ENCODE measurements around the gene OR13C5.
"Not testable (repeated sequence)": the region's sequence is repeated elsewhere in the genome, so short reads cannot be mapped to it uniquely, and the experiment has no call there.

Gene OR13C5

GRCh38 chr9:104599313-104599712, at the start of gene OR13C5:
TSS of gene OR13C5 (minus strand) at chr9:104599413. CDS start at chr9:104599413, 0 bp downstream.
- not testable (repeated sequence) for DNase-seq (ENCODE audit: low read depth in 2 of 2, low spot score in 1 of 2)

GRCh38 chr9:104635456-104635855, 36.2 kb upstream of the OR13C5 start:
- DNase-seq (ENCODE audit: low read depth in 2 of 2, low spot score in 1 of 2) = no peak

- no peak for DNase-seq (ENCODE audit: low read depth in 2 of 2, low spot score in 1 of 2)
These were observed 34.8 kb upstream of the OR13C5 start for GRCh38 chr9:104633976-104634520.

- not testable (repeated sequence) for DNase-seq (ENCODE audit: low read depth in 2 of 2, low spot score in 1 of 2)
These were observed 26.8 kb upstream of the OR13C5 start for GRCh38 chr9:104625964-104626363.

DNA sequence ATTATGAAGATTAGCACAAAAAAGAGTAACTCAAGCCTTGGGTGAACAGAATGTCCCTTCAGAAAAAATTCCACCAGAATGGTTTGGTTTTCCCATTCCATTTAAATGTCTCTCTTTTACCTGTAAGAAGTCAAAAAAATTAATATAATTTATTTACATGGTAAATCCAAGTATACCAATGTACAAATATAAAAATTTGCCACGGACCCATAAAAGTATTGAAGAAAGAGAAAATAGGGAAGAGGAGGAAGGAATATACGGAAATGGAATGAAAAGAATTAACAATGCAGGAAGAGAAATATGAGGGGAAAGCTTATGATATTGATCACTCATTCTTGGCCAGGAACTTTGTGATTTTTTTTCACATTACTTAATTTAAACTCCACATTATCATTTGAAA, 18.9 kb upstream of the OR13C5 start, which contains the start of gene OR13C9:
OR13C9 (minus strand) TSS at position 101 of the 400 bp plus-strand sequence; CDS start at position 101, 0 bp downstream.
- no peak for DNase-seq (ENCODE audit: low read depth in 2 of 2, low spot score in 1 of 2)

- DNase-seq (ENCODE audit: low read depth in 2 of 2, low spot score in 1 of 2) = no peak
These were observed 18.2 kb upstream of the OR13C5 start for GRCh38 chr9:104617418-104617817.

- DNase-seq (ENCODE audit: low read depth in 2 of 2, low spot score in 1 of 2) = no peak
These were observed 12.0 kb upstream of the OR13C5 start for GRCh38 chr9:104611213-104611612.

DNA sequence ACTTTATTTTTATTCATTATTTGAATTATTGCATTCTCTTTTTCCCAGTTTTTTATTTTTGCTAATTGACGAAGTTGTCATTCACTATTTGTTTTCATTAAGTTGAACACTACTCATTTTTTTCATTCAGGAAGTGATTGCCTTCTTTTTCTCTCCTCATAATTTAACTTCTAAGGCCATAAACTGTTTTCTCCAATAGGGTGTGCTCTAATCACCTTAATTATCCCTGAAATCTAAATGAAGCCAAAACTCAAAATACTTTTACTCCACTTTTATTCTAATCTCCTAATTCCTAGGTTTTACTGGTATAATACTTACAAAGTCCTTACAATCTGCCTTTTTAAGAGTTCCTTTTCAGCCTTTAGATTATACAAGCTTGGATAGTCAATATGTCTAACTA, 9.1 kb upstream of the OR13C5 start:
- no peak for DNase-seq (ENCODE audit: low read depth in 2 of 2, low spot score in 1 of 2)

DNA sequence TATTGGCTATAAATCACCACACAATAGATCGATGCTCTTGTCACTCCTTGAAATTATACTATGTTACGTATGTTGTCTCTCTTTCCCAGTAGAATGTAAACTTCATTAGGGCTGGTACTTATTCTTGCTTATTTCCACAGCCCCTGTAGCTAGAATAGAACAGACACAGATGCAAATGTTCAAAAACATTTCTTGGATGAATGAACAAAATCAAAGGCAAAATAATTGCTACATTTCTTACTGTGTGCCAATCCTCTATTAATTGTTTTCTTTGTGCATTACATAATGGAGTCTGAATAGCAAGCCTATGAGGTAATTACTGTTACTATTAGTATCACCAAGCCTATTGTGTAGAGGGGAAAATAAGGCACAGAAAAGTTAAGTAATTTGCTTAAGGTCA, 6.9 kb upstream of the OR13C5 start:
- DNase-seq (ENCODE audit: low read depth in 2 of 2, low spot score in 1 of 2) = no peak

DNA sequence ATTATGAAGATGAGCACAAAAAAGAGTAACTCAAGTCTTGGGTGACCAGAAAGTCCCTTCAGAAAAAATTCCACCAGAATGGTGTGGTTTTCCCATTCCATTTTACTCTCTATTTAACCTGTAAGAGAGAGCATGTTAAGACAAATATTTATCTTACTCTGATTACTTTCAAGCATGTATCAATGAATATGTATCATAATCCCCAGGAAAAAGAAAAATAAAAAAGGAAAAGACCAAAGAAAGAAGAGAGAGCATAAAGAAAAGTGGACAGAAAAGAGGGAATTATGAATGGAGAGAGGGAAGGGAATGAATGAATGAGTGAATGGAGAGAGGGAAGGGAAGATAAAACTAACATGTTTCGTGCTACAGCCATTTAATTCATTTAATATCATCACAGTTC, 6.3 kb upstream of the OR13C5 start, which contains the start of gene OR13C2:
OR13C2 (minus strand) TSS at position 101 of the 400 bp plus-strand sequence; CDS start at position 101, 0 bp downstream.
- not testable (repeated sequence) for DNase-seq (ENCODE audit: low read depth in 2 of 2, low spot score in 1 of 2)

DNA sequence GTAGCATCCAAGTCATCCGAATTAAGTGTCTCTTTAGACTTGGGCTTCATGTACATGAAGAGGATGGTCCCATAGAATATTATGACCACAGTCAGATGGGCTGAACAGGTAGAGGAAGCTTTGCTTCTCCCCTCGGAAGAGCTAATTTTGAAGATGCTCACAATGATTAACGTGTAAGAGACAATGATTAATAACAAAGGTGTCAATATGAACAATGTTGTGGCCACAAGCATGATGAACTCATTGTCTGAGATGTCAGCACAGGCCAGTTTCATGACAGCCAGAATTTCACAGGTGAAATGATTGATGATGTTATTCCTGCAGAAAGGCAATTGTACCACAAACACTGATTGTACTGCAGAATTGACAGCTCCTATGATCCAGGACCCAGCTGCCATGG, 5.6 kb upstream of the OR13C5 start:
- DNase-seq (ENCODE audit: low read depth in 2 of 2, low spot score in 1 of 2) = no peak

DNA sequence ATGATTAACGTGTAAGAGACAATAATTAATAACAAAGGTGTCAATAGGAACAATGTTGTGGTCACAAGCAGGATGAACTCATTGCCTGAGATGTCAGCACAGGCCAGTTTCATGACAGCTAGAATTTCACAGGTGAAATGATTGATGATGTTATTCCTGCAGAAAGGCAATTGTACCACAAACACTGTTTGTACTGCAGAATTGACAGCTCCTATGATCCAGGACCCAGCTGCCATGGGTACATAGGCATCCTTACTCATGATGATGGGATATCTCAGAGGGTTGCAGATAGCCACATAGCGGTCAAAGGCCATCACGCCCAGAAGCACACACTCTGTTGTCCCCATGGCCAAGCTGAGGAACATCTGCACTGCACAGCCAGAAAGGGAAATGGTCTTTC, 464 bp downstream of the OR13C5 start:
- not testable (repeated sequence) for DNase-seq (ENCODE audit: low read depth in 2 of 2, low spot score in 1 of 2)

DNA sequence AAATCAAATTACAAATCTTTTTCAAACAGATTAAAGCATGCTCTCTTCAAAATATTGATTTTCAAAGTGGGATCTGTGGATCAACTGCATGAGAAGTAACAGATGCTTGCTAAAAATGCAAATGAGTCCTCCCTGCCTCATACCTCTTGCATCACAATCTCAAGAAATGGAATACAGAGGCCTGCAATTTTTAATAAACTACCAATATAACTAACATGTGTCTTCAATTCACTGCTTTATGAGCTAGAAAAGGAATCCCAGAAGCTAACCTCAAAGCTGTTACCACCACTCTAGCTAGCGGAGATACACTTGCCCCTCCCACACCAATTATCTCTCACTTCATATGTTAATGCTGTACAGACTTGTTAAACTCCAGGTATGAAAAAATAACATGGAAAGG, 9.6 kb downstream of the OR13C5 start:
- no peak for DNase-seq (ENCODE audit: low read depth in 2 of 2, low spot score in 1 of 2)

DNA sequence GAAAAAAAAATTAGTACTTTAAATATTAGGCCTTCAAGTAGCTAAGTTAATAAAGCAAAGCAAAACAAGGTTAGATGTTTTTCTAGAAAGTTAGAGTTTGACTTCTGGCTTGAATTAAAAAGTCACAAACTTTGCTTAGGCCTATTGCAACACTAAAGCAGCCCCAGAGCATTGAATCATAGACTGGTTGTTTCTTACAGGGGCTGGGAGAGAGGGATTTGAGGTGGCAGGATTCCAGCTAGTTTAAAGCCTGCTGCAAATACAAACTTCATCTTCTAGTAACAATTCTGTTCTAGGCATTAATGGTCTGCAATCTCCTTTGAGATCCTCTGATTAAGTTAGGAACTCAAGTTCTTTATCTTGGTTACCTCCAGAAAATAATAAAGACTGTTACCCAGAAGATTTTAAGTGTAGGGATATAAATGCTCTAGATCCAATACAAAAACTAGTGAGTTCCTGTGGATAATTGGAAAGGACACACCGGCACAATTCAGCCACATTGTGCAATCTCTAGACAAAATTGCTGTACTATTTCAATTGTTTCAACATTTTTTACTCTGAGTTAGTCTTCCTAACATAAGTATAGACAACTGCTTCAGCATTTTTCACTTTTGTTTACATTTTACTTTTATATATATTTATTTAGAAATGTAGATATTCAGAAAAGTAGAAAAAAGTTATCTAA, 12.6 kb downstream of the OR13C5 start:
- DNase-seq (ENCODE audit: low read depth in 2 of 2, low spot score in 1 of 2) = no peak

- DNase-seq (ENCODE audit: low read depth in 2 of 2, low spot score in 1 of 2) = no peak
These were observed 18.7 kb downstream of the OR13C5 start for GRCh38 chr9:104580562-104580961.

DNA sequence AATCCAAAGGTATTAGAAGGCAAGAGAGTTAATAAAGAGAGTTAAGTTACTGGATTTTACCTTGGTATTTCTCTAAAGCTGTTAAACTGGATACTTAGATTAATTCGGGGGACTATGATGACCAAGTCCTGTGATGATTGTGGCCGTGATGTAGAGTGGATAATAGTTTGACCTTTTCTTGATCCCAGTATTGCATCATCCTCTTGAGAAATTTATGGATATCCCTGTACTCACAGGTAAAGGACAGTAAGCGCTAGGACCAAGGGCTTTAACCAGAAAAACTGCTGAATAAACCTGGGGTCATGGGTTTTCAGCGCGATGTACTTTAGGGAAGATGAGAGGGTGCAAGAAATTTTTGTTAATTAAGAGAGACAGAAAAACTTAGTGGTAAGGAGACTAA, 21.9 kb downstream of the OR13C5 start:
- no peak for DNase-seq (ENCODE audit: low read depth in 2 of 2, low spot score in 1 of 2)

- no peak for DNase-seq (ENCODE audit: low read depth in 2 of 2, low spot score in 1 of 2)
These were observed 23.8 kb downstream of the OR13C5 start for GRCh38 chr9:104575456-104575855.

DNA sequence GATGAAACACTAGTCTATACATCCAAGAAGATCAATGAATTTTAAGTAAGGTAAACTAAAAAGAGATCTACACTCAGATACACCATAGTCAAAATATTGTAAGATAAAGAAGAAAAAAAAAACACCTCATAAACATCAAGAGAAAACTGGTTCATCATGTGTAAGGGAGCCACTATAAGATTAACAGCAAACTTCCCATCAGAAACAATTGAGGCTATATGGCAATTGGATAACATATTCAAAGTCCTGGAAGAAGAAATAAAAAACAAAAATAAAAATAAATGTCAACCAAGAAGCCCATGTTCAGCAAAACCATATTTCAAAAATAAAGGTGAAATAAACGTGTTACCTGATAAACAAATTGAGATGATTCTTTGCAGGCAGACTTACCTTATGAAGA, 26.6 kb downstream of the OR13C5 start:
- no peak for DNase-seq (ENCODE audit: low read depth in 2 of 2, low spot score in 1 of 2)

DNA sequence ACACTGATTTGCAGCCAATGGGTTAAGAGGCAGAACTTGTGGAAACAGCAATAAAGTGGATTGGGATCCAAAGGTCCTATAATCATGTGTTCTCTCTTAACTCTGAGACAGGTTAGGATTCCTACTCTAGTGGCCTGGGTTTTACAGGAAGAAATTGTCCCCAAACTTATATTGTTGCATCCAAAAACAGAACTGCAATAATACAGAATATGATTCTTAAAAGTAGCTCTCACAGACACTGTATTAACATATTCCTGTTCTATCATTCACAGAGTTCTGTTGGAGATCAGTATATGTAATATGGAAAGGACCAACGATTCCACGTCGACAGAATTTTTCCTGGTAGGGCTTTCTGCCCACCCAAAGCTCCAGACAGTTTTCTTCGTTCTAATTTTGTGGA, 30.3 kb downstream of the OR13C5 start, which contains the start of gene OR13C8:
OR13C8 (plus strand) TSS at position 301 of the 400 bp plus-strand sequence; CDS start at position 301, 0 bp downstream.
- DNase-seq (ENCODE audit: low read depth in 2 of 2, low spot score in 1 of 2) = no peak

GRCh38 chr9:104564358-104564757, 34.9 kb downstream of the OR13C5 start:
- no peak for DNase-seq (ENCODE audit: low read depth in 2 of 2, low spot score in 1 of 2)

GRCh38 chr9:104556830-104557634, 42.2 kb downstream of the OR13C5 start:
- DNase-seq (ENCODE audit: low read depth in 2 of 2, low spot score in 1 of 2) = no peak

GRCh38 chr9:104555521-104555920, 43.7 kb downstream of the OR13C5 start:
- DNase-seq (ENCODE audit: low read depth in 2 of 2, low spot score in 1 of 2) = no peak
